ENCODE measurements around the gene CD2AP. TPM values are rescaled to one million over a fixed set of nuclear protein-coding genes. Genes with fewer than 3 reads are reported as not detected.
"Not testable (repeated sequence)": the region's sequence is repeated elsewhere in the genome, so short reads cannot be mapped to it uniquely, and the experiment has no call there.

CD2AP gene
- total RNA-seq, 1 donor from 2014 or later = 47.8 TPM

GRCh38 chr6:47437592-47437991, 40.0 kb upstream of the CD2AP start:
- no peak for TF ChIP-seq CTCF (IDR thresholded peaks at IDR 0.05; ENCODE audit: insufficient read depth, low read length, poor library complexity, severe bottlenecking)
- DNase-seq (ENCODE audit: low read depth) = no peak
- no peaks in the 10 kb centered on the region for H3K36me3 ChIP-seq (ENCODE audit: control insufficient read depth, insufficient read depth, low read length)
- no peaks in the 10 kb centered on the region for H3K27me3 ChIP-seq (ENCODE audit: control insufficient read depth, insufficient read depth, low read length)
- no peak overlapping the region for H3K4me3 ChIP-seq (ENCODE audit: low read depth, low read length)

GRCh38 chr6:47438481-47439347, 38.9 kb upstream of the CD2AP start:
- Histone ChIP-seq H3K36me3 (ENCODE audit: control insufficient read depth, insufficient read depth, low read length) (no peaks in the 10 kb centered on the region), H3K27me3 (ENCODE audit: control insufficient read depth, insufficient read depth, low read length) (no peaks in the 10 kb centered on the region), H3K4me3 (ENCODE audit: low read depth, low read length) (no peak overlapping the region)
- DNase-seq (ENCODE audit: low read depth) = no peak
- no peak for TF ChIP-seq CTCF (IDR thresholded peaks at IDR 0.05; ENCODE audit: insufficient read depth, low read length, poor library complexity, severe bottlenecking)

GRCh38 chr6:47439348-47439668, 38.3 kb upstream of the CD2AP start:
- TF ChIP-seq CTCF (IDR thresholded peaks at IDR 0.05; ENCODE audit: insufficient read depth, low read length, poor library complexity, severe bottlenecking) = no peak
- no peak overlapping the region for H3K4me3 ChIP-seq (ENCODE audit: low read depth, low read length)

GRCh38 chr6:47440719-47441118, 36.9 kb upstream of the CD2AP start:
- no peak for TF ChIP-seq CTCF (IDR thresholded peaks at IDR 0.05; ENCODE audit: insufficient read depth, low read length, poor library complexity, severe bottlenecking)
- H3K27me3 ChIP-seq (ENCODE audit: control insufficient read depth, insufficient read depth, low read length) = no peaks in the 10 kb centered on the region
- H3K36me3 ChIP-seq (ENCODE audit: control insufficient read depth, insufficient read depth, low read length) = no peaks in the 10 kb centered on the region
- H3K4me3 ChIP-seq (ENCODE audit: low read depth, low read length) = no peak overlapping the region
- DNase-seq (ENCODE audit: low read depth) = no peak

More at GRCh38 chr6:47439348-47439668, 38.3 kb upstream of the CD2AP start:
- Histone ChIP-seq H3K36me3 (ENCODE audit: control insufficient read depth, insufficient read depth, low read length) (no peaks in the 10 kb centered on the region), H3K27me3 (ENCODE audit: control insufficient read depth, insufficient read depth, low read length) (no peaks in the 10 kb centered on the region)
- DNase-seq (ENCODE audit: low read depth) = no peak

- not testable (repeated sequence) for DNase-seq (ENCODE audit: low read depth); H3K27me3 ChIP-seq (ENCODE audit: control insufficient read depth, insufficient read depth, low read length); H3K36me3 ChIP-seq (ENCODE audit: control insufficient read depth, insufficient read depth, low read length); H3K4me3 ChIP-seq (ENCODE audit: low read depth, low read length)
Observed at GRCh38 chr6:47444964-47445363, 32.6 kb upstream of the CD2AP start.

GRCh38 chr6:47446669-47447330, 30.8 kb upstream of the CD2AP start:
- TF ChIP-seq CTCF (IDR thresholded peaks at IDR 0.05; ENCODE audit: insufficient read depth, low read length, poor library complexity, severe bottlenecking) = no peak
- no peaks in the 10 kb centered on the region for H3K36me3 ChIP-seq (ENCODE audit: control insufficient read depth, insufficient read depth, low read length)
- no peaks in the 10 kb centered on the region for H3K27me3 ChIP-seq (ENCODE audit: control insufficient read depth, insufficient read depth, low read length)
- DNase-seq (ENCODE audit: low read depth) = peak; percentile 18
- no peak overlapping the region for H3K4me3 ChIP-seq (ENCODE audit: low read depth, low read length)
